Measurements from ENCODE around the gene TMEM72.

Gene TMEM72

DNA sequence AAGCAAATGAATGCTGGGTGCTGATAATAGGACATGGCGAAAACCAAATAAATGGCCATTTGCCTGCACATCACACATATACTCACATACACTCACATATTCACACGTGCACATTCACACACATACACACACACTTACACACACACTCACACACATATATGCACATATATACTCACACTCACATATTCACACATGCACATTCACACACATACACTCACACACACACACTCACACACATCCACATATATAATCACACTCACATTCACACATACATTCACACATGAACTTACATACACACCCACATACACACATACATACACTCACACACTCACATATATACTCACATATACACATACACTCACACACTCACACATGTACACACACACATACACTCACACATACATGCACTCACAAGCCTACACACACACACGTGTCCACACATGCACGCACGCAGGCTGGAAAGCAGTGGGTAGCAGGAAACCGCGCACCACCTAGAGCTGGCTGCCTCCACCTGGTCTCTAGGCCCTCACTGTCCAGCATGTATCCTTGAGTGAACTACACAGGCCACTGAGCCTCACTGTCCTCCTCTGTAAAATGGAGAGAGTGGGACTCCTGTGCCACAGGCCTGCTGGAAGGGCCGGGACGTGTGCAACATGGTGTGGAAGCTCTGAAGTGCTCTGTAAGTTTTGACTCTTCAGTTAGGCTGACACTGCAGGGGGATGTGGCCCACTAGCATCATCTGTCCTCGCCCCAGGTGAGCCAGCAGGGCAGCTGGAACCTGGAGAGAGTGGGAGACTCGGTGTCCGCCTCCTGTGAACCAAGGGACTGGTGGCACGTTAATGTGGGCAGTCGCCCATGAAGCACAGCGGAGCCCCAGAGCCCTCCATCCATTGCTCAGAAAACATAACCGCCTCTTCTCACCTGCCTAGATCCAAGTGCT is 14.9 kb downstream of the TMEM72 start:
- DNase-seq (ENCODE audit: low spot score): no peak
- no peak for TF ChIP-seq CTCF (IDR thresholded peaks at IDR 0.05; ENCODE audit: extremely low read depth, missing control alignments)

GRCh38 chr10:44926751-44927351 is 15.7 kb downstream of the TMEM72 start:
- DNase-seq (ENCODE audit: low spot score): no peak
- TF ChIP-seq CTCF (IDR thresholded peaks at IDR 0.05; ENCODE audit: extremely low read depth, missing control alignments): no peak

- no peak for DNase-seq (ENCODE audit: low spot score)
- no peak for TF ChIP-seq CTCF (IDR thresholded peaks at IDR 0.05; ENCODE audit: extremely low read depth, missing control alignments)
Measured at GRCh38 chr10:44927352-44927751, 16.2 kb downstream of the TMEM72 start.

DNA sequence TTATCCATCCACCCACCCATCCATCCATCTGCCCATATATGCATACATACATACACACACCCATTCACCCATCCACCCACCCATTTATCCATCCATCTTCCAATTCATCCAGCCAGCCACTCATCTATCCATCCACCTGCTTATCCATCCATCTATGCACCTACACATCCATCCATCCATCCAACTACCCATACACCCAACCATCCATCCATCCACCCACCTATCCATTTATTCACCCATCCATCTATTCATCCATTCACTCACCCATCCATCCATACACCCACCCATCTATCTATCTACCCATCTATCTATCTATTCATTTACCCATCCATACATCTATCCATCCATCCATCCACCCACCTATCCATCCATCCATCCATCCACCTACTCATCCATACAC is 17.3 kb downstream of the TMEM72 start:
- TF ChIP-seq CTCF (IDR thresholded peaks at IDR 0.05; ENCODE audit: extremely low read depth, missing control alignments): no peak
- no peak for DNase-seq (ENCODE audit: low spot score)

DNA sequence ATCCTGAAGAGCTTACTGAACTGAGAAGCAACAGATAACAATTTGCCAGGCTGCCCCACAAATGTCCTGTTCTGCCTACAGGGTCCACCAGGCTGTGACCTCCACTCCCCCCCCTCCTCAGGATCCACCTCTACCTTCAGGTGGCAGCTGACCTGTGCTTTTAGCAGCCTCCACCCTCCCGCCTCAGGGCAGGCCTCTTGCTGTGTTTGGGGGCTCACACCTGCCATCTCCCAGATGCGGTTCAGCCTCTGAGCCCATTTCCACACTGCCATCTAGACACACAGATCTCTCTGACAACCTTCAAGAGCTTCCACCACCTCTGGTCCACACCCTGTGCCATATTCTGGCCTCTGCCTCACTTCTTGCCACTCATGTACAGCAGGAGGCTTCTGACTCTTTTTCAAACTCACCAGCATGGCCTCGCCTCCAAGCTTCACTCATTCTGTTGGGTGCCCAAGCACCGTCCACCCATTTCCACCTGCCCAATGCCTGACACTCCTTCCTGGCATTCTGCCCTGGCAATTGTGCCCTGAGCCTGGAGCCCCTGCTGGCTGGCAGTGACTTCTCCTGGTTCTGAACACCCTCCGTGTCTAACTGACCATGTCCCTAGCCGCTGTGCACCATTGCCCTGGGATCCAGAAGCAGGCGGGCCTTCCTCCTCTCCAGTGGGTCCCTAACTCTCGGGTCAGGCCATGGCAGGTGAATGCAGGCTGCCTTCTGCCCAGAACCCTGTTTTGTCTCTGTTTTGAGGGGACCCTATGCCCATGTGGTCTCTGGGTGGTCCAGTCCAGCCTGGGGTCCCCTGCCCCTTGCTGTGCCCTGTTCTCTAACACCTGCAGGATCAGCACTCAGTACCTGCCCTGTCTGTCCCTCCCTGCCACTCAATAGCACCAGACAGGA is 18.5 kb downstream of the TMEM72 start:
- TF ChIP-seq CTCF (IDR thresholded peaks at IDR 0.05; ENCODE audit: extremely low read depth, missing control alignments): no peak

GRCh38 chr10:44930904-44931620 is 19.9 kb downstream of the TMEM72 start:
- DNase-seq (ENCODE audit: low spot score): no peak

More for the DNA sequence above, 18.5 kb downstream of the TMEM72 start:
- no peak for DNase-seq (ENCODE audit: low spot score)

More at GRCh38 chr10:44930904-44931620, 19.9 kb downstream of the TMEM72 start:
- no peak for TF ChIP-seq CTCF (IDR thresholded peaks at IDR 0.05; ENCODE audit: extremely low read depth, missing control alignments)

All from GM20000 (cell line).